Activated T-cell treated with anti-CD3 and anti-CD28 coated beads, Interleukin-2, amount 50 U/mL, for 72 hours (primary cell): ENCODE results near the gene DHRS7. TPM values are rescaled to one million over a fixed set of nuclear protein-coding genes. Genes with fewer than 3 reads are reported as not detected.
"Not testable (repeated sequence)": the region's sequence is repeated elsewhere in the genome, so short reads cannot be mapped to it uniquely, and the experiment has no call there.

Experiments
- ATAC-seq, 2 donors: fragments of 150-1000 bp; cut with Tn5 transposase; replicated peaks in 1 of 2; 2 replicates each; pipeline ENCODE4 v1.10.0; 2021; ENCODE audit warnings: moderate library complexity in 2 of 2, mild to moderate bottlenecking in 1 of 2
- DNase-seq, 2 donors: peaks; one replicate each; pipeline ENCODE4 v3.0.0; 2021 to 2022; ENCODE audit warnings: mixed read lengths in 1 of 2
- H3K27ac Mint-ChIP-seq: one replicate; pipeline ENCODE4 v1.8.0; 2022; ENCODE audit warnings: mild to moderate bottlenecking, moderate library complexity, mixed read lengths
- H3K27me3 Mint-ChIP-seq: one replicate; pipeline ENCODE4 v1.8.0; 2022; ENCODE audit warnings: low read depth, mixed read lengths
- H3K36me3 Mint-ChIP-seq, 2 donors: one replicate each; pipeline ENCODE4 v1.8.0; 2022; ENCODE audit warnings: mixed read lengths in 2 of 2, mild to moderate bottlenecking in 1 of 2; ENCODE audit not compliant: insufficient read depth in 2 of 2
- H3K4me1 Mint-ChIP-seq: one replicate; pipeline ENCODE4 v1.8.0; 2022; ENCODE audit warnings: low read depth, mixed read lengths
- H3K4me3 Mint-ChIP-seq, 2 donors: one replicate each; pipeline ENCODE4 v1.8.0; 2022; ENCODE audit warnings: mild to moderate bottlenecking in 2 of 2, mixed read lengths in 2 of 2, moderate library complexity in 2 of 2
- H3K9me3 Mint-ChIP-seq, 2 donors: one replicate each; pipeline ENCODE4 v1.8.0; 2022; ENCODE audit warnings: mixed read lengths in 2 of 2
- total RNA-seq, 2 donors: library from RNA; stranded (reverse); gene quantifications; one replicate each; pipeline ENCODE4 v1.2.3, GENCODE V29; 2022

Gene DHRS7
- total RNA-seq, 2 donors from 2014 or later: 71.3 to 79.4 TPM

DNA sequence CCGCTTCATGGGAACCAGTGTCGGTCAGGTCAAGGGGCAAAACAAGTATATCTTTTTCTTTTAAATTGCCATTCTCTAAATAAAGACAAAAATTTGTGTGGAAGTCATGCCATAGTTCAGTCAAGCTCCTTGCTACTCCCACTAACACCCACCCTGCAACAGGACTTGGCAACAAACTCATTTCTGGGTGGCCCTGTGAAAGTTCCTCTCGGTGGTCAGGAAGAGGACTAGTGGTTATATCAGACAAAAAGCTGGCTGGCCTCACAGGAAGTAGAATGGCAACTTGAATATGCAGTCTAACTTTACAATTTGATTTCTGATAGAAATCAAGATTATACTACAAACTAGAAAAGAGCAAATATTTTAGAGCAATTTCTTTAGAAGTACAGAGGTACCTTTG is 11.2 kb downstream of the DHRS7 start:
- H3K4me3 Mint-ChIP-seq: peak overlapping the region in 1 of 2 donors; percentile 73

GRCh38 chr14:60151715-60152114 is 13.5 kb downstream of the DHRS7 start:
- Mint-ChIP-seq H3K9me3 (no peaks in the 10 kb centered on the region), H3K4me1 (peaks cover 28% of the 10 kb centered on the region), H3K36me3 (peaks cover 8 to 21% of the 10 kb centered on the region in 2 donors), H3K27me3 (no peaks in the 10 kb centered on the region), H3K4me3 (peak overlapping the region in 1 of 2 donors; percentile 67), H3K27ac (peak overlapping the region; percentile 84)
- DNase-seq: peak; percentile 66 to 73
- ATAC-seq: peak; percentile 98 to 100

More for the DNA sequence above, 11.2 kb downstream of the DHRS7 start:
- DNase-seq: no peak
- peaks cover 28% of the 10 kb centered on the region for H3K4me1 Mint-ChIP-seq
- ATAC-seq: no peak
- no peaks in the 10 kb centered on the region for H3K27me3 Mint-ChIP-seq
- H3K27ac Mint-ChIP-seq: peak overlapping the region; percentile 88
- H3K36me3 Mint-ChIP-seq: peaks cover 5 to 21% of the 10 kb centered on the region in 2 donors
- no peaks in the 10 kb centered on the region for H3K9me3 Mint-ChIP-seq

DNA sequence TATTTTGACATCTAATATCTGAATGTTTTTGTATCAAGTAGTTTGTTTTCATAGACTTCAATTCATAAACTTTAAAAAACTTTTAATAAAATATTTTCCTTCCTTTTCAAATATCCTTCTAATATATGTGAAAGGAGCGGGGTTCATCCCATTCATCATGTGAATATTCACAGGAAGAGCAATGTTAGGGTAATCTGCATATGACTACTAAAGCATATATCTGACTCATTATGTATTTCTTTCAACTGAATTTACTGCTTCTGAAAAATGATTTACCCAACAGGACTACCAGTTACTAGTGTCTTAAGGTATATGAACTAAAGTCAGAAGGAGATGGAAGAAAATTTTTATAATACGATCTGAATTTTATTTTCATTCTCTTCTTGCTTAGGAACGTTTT is 30.5 kb downstream of the DHRS7 start:
- H3K27ac Mint-ChIP-seq: no peak overlapping the region
- no peaks in the 10 kb centered on the region for H3K27me3 Mint-ChIP-seq
- H3K36me3 Mint-ChIP-seq: peaks cover 4 to 12% of the 10 kb centered on the region in 2 donors
- no peak overlapping the region for H3K4me3 Mint-ChIP-seq
- no peak for DNase-seq
- H3K9me3 Mint-ChIP-seq: peaks cover 2% of the 10 kb centered on the region in 2 donors
- H3K4me1 Mint-ChIP-seq: no peaks in the 10 kb centered on the region
- ATAC-seq: no peak

- no peak for DNase-seq
- peaks cover 4 to 16% of the 10 kb centered on the region in 2 donors for H3K36me3 Mint-ChIP-seq
- no peaks in the 10 kb centered on the region for H3K4me1 Mint-ChIP-seq
- H3K27ac Mint-ChIP-seq: peak overlapping the region; percentile 13
- peaks cover 2% of the 10 kb centered on the region in 2 donors for H3K9me3 Mint-ChIP-seq
- H3K27me3 Mint-ChIP-seq: no peaks in the 10 kb centered on the region
- peak in 1 of 2 donors; percentile 32 for ATAC-seq
- no peak overlapping the region for H3K4me3 Mint-ChIP-seq
Measured at GRCh38 chr14:60133487-60133886, 31.7 kb downstream of the DHRS7 start.

DNA sequence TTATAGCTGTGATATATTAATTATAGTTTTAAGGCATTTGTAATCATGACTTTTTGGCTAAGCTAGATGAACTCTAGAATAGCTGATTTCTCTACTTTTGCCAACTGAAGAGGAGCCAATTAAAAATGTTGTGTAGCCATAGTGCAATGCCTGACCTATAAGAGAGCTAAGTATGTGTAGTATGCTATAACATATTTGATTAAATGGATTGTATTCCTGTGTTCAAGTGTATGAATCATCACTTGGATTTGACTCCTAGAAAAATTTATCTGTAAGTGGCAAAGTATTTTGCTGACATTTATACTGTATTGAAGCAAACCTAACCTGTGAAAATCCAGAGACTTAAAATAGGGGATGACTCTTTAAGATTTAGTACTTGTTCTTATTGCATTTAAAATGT is 39.3 kb downstream of the DHRS7 start:
- ATAC-seq (no peak), DNase-seq (no peak)
- Mint-ChIP-seq H3K36me3 (peaks cover 16 to 51% of the 10 kb centered on the region in 2 donors), H3K27me3 (no peaks in the 10 kb centered on the region), H3K4me3 (no peak overlapping the region), H3K9me3 (peaks cover under 1 to 2% of the 10 kb centered on the region in 2 donors), H3K27ac (no peak overlapping the region), H3K4me1 (no peaks in the 10 kb centered on the region)

DNA sequence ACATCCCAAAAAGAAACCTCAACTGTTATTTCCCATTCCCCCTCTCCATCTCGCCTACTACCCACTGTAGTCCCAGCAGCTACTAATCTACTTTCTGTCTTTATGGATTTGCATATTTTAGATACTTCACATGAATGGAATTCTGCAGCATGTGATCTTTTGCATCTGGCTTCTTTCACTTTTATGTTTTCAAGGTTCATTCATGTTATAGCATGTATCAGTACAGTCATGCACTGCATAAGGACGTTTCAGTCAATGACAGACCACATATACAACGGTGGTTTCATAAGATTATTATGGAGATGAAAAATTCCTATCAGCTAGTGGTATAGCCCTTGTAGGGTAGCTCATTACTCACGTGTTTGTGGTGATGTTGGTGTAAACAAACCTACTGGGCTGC is 49.0 kb downstream of the DHRS7 start:
- H3K36me3 Mint-ChIP-seq: peaks cover 7 to 12% of the 10 kb centered on the region in 2 donors
- ATAC-seq: no peak
- no peaks in the 10 kb centered on the region for H3K9me3 Mint-ChIP-seq
- no peak overlapping the region for H3K4me3 Mint-ChIP-seq
- no peak for DNase-seq
- no peaks in the 10 kb centered on the region for H3K4me1 Mint-ChIP-seq
- no peak overlapping the region for H3K27ac Mint-ChIP-seq
- no peaks in the 10 kb centered on the region for H3K27me3 Mint-ChIP-seq

DNA sequence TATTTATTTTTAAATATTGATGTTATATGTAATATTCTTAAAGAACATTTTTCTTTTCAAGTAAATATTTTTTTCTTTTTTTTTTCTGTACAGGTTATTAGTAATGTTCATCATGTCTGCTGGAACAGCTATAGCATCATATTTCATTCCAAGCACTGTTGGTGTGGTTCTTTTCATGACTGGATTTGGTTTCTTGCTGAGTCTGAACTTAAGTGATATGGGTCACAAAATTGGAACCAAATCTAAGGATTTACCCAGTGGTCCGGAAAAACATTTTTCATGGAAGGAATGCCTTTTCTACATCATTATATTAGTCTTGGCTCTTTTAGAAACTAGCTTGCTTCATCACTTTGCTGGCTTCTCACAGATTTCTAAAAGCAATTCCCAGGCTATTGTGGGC is 50.3 kb downstream of the DHRS7 start:
- Mint-ChIP-seq H3K27ac (no peak overlapping the region), H3K9me3 (no peaks in the 10 kb centered on the region), H3K4me1 (no peaks in the 10 kb centered on the region), H3K27me3 (no peaks in the 10 kb centered on the region), H3K36me3 (peaks cover 7 to 10% of the 10 kb centered on the region in 2 donors), H3K4me3 (no peak overlapping the region)
- no peak for DNase-seq
- no peak for ATAC-seq

- Mint-ChIP-seq H3K4me3 (no peak overlapping the region), H3K27me3 (no peaks in the 10 kb centered on the region), H3K27ac (no peak overlapping the region), H3K9me3 (no peaks in the 10 kb centered on the region), H3K4me1 (no peaks in the 10 kb centered on the region), H3K36me3 (peaks cover 6 to 18% of the 10 kb centered on the region in 2 donors)
- ATAC-seq: no peak
- no peak for DNase-seq
Measured at GRCh38 chr14:60111732-60112131, 53.5 kb downstream of the DHRS7 start.

GRCh38 chr14:60107477-60107876 is 57.7 kb downstream of the DHRS7 start:
- Mint-ChIP-seq H3K27ac (no peak overlapping the region), H3K9me3 (peaks cover 0 to 2% of the 10 kb centered on the region in 2 donors), H3K4me1 (peaks cover 5% of the 10 kb centered on the region), H3K27me3 (no peaks in the 10 kb centered on the region), H3K36me3 (peaks cover 3 to 22% of the 10 kb centered on the region in 2 donors), H3K4me3 (no peak overlapping the region)
- DNase-seq: no peak
- ATAC-seq: no peak

DNA sequence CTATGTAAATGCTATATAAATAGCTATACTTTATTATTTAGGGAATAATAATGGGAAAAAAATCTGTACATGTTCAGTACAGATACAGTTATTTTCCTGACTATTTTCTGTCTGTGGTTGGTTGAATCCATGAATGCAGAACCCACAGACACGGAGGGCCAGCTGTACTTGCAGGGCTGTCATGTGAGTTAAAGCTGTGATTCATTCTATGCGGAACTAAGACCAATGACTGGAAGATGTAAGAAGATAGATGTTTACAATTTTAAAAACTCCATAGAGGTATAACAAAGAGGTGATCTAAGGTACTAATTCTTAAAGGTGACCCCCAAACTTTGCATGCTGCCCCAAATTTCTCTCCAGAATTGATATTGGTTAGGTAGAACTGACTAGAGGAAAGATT is 58.9 kb downstream of the DHRS7 start:
- no peak overlapping the region for H3K27ac Mint-ChIP-seq
- ATAC-seq (no peak), DNase-seq (no peak)
- peaks cover 5% of the 10 kb centered on the region for H3K4me1 Mint-ChIP-seq
- H3K36me3 Mint-ChIP-seq: peaks cover 3 to 22% of the 10 kb centered on the region in 2 donors
- H3K9me3 Mint-ChIP-seq: peaks cover 0 to 2% of the 10 kb centered on the region in 2 donors
- no peak overlapping the region for H3K4me3 Mint-ChIP-seq
- H3K27me3 Mint-ChIP-seq: no peaks in the 10 kb centered on the region

DNA sequence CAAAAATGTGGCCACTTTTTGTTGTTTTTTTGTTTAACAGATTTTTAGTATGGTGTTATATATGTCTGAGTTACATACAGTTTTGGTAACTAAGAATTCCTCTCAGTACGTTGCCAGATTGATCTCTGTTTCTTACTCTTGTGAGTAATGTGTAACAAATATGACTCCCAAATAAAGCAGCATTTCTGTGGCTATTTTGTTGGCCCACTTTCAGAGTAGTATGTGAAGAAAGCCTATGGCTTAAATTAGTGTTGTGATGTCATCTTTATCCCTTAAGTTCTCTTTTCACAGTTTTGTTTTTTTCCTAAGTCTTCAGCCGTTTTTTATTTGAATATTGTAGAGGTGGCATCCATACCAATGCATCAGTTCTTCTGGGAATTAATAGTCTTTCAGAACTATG is 62.8 kb downstream of the DHRS7 start:
- no peak for ATAC-seq
- Mint-ChIP-seq H3K27ac (no peak overlapping the region), H3K36me3 (peaks cover 5 to 15% of the 10 kb centered on the region in 2 donors), H3K4me3 (no peak overlapping the region), H3K9me3 (peaks cover 0 to 2% of the 10 kb centered on the region in 2 donors), H3K4me1 (peaks cover 11% of the 10 kb centered on the region), H3K27me3 (no peaks in the 10 kb centered on the region)
- DNase-seq: no peak

DNA sequence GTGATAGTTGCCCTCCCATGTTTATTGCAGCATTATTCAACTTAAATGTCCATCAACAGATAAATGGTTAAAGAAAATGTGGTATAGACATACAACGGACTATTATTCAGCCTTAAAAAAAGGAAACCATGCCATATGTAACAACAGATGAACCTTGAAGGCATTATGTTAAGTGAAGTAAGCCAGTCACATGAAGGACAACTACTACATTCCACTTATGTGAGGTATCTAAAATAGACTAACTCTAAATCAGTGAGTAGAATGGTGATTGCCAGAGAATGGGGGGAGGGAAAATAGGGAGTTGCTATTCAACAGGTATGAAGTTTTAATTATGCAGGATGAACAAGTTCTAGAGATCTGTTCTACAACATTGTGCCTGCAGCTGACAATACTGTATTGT is 63.4 kb downstream of the DHRS7 start:
- Mint-ChIP-seq H3K4me3 (no peak overlapping the region), H3K9me3 (peaks cover 0 to 2% of the 10 kb centered on the region in 2 donors), H3K36me3 (peaks cover 5 to 17% of the 10 kb centered on the region in 2 donors), H3K27ac (no peak overlapping the region), H3K27me3 (no peaks in the 10 kb centered on the region), H3K4me1 (peaks cover 11% of the 10 kb centered on the region)
- DNase-seq: no peak
- no peak for ATAC-seq

DNA sequence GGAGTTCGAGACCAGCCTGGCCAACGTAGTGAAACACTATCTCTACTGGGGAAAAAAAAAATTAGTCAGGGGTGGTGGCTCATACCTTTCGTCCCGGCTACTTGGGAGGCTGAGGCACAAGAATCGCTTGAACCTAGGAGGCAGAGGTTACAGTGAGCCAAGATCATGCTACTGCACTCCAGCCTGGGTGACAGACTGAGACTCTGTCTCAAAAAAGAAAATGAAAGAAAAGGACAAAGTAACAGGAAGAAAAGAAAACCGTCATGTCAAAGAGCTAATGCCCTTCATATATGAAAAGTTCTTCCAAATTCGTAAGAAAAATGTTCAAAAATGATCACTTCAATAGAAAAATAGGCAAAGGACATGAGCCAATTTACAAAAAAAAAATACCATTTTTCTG is 65.3 kb downstream of the DHRS7 start:
- not testable (repeated sequence) for ATAC-seq, H3K27me3 Mint-ChIP-seq, DNase-seq, H3K27ac Mint-ChIP-seq, H3K4me3 Mint-ChIP-seq, H3K9me3 Mint-ChIP-seq
- Mint-ChIP-seq H3K36me3 (peaks cover 5 to 17% of the 10 kb centered on the region in 2 donors), H3K4me1 (peaks cover 22% of the 10 kb centered on the region)

DNA sequence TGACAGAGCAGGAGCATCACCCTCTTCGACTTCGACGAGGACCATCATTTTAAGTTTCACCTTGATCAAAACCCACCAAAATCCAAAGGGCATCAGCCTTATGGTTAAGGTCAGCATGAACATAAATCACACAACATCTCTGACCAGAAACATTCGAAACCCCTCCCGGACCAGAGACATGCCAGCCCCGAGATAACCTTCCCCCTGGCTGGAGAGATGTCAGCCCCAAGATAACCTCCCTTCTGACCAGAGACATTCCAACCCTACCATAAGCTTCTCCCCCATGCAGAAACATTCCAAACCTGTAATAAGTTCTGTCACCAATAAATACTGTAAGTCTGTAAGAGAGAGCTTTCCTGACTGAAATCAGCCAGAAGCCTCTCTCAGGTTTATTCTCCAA is 67.2 kb downstream of the DHRS7 start:
- no peaks in the 10 kb centered on the region for H3K27me3 Mint-ChIP-seq
- H3K4me3 Mint-ChIP-seq: no peak overlapping the region
- peaks cover 35% of the 10 kb centered on the region for H3K4me1 Mint-ChIP-seq
- DNase-seq: no peak
- H3K9me3 Mint-ChIP-seq: peaks cover 0 to 2% of the 10 kb centered on the region in 2 donors
- peaks cover 6 to 12% of the 10 kb centered on the region in 2 donors for H3K36me3 Mint-ChIP-seq
- H3K27ac Mint-ChIP-seq: no peak overlapping the region
- no peak for ATAC-seq
